ENCODE measurements around the gene CTBP1. TPM values are rescaled to one million over a fixed set of nuclear protein-coding genes. Genes with fewer than 3 reads are reported as not detected.

The CTBP1 gene
- total RNA-seq, 4 donors from 2014 or later: 145 to 255 (median 181) TPM

- no peaks in the 10 kb centered on the region for H3K27me3 ChIP-seq
- peak in 1 of 2 donors; percentile 71 for DNase-seq (ENCODE audit: low spot score in 2 of 2)
- peak overlapping the region; percentile 60 for H3K27ac ChIP-seq
- no peaks in the 10 kb centered on the region for H3K36me3 ChIP-seq
- TF ChIP-seq EP300 (IDR thresholded peaks at IDR 0.05) (no peak), POLR2A (IDR thresholded peaks at IDR 0.05) (no peak), CTCF (IDR thresholded peaks at IDR 0.05) (no peak), POLR2AphosphoS5 (IDR thresholded peaks at IDR 0.05) (no peak)
- WGBS: 56% methylated on average over 21 of the region's 28 CpGs
- peaks cover 40% of the 10 kb centered on the region for H3K4me1 ChIP-seq
- H3K4me3 ChIP-seq: peak overlapping the region; percentile 0
- H3K9me3 ChIP-seq: no peaks in the 10 kb centered on the region
These were observed 55.5 kb downstream of the CTBP1 start for GRCh38 chr4:1193206-1194009.

GRCh38 chr4:1192493-1193205, 56.3 kb downstream of the CTBP1 start:
- WGBS: 42% methylated on average over 10 of the region's 13 CpGs
- H3K4me3 ChIP-seq: peak overlapping the region; percentile 8

DNA sequence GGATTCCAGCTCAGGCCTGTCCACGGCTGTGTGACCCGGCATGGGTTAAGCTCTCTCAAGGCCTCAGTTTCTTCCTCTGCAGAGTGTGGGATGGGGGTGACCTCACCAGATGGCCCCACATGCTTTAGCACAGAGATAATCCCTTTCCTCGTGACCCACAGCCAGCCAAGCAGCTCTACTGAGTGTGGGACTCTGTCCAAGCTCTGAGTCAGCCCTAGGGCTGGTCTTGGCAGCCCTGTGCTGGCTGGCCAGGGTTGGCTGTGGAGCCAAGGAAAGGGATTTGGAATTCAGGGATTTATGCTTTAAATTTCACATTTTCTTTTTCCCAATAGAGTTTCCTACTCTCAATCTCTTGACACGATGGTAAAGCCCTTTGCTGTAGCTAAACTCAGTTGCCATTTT, 56.8 kb downstream of the CTBP1 start:
- Histone ChIP-seq H3K27me3 (no peaks in the 10 kb centered on the region), H3K27ac (peak overlapping the region; percentile 82), H3K4me1 (peaks cover 40% of the 10 kb centered on the region), H3K4me3 (peak overlapping the region; percentile 8), H3K9me3 (no peaks in the 10 kb centered on the region), H3K36me3 (no peaks in the 10 kb centered on the region)
- peak; percentile 91 to 92 for DNase-seq (ENCODE audit: low spot score in 2 of 2)
- 14% methylated on average over 3 of the region's 4 CpGs for WGBS
- TF ChIP-seq POLR2A (IDR thresholded peaks at IDR 0.05): no peak
- TF ChIP-seq POLR2AphosphoS5 (IDR thresholded peaks at IDR 0.05): peak in 1 of 3 donors; percentile 53
- no peak for TF ChIP-seq CTCF (IDR thresholded peaks at IDR 0.05)

More at GRCh38 chr4:1192493-1193205, 56.3 kb downstream of the CTBP1 start:
- Histone ChIP-seq H3K27me3 (no peaks in the 10 kb centered on the region), H3K4me1 (peaks cover 40% of the 10 kb centered on the region), H3K27ac (peak overlapping the region; percentile 82), H3K36me3 (no peaks in the 10 kb centered on the region), H3K9me3 (no peaks in the 10 kb centered on the region)
- peak; percentile 59 to 73 for DNase-seq (ENCODE audit: low spot score in 2 of 2)
- TF ChIP-seq EP300 (IDR thresholded peaks at IDR 0.05) (no peak), POLR2AphosphoS5 (IDR thresholded peaks at IDR 0.05) (no peak), POLR2A (IDR thresholded peaks at IDR 0.05) (no peak), CTCF (IDR thresholded peaks at IDR 0.05) (no peak)

- H3K9me3 ChIP-seq: no peaks in the 10 kb centered on the region
- peaks cover 40% of the 10 kb centered on the region for H3K4me1 ChIP-seq
- H3K27ac ChIP-seq: peak overlapping the region; percentile 82
- no peaks in the 10 kb centered on the region for H3K36me3 ChIP-seq
- WGBS: 65% methylated on average over 4 of the region's 5 CpGs
- TF ChIP-seq POLR2AphosphoS5 (IDR thresholded peaks at IDR 0.05): no peak
- H3K27me3 ChIP-seq: no peaks in the 10 kb centered on the region
- DNase-seq (ENCODE audit: low spot score in 2 of 2): peak; percentile 63 to 74
- H3K4me3 ChIP-seq: no peak overlapping the region
These were observed 57.3 kb downstream of the CTBP1 start for GRCh38 chr4:1191621-1192020.

DNA sequence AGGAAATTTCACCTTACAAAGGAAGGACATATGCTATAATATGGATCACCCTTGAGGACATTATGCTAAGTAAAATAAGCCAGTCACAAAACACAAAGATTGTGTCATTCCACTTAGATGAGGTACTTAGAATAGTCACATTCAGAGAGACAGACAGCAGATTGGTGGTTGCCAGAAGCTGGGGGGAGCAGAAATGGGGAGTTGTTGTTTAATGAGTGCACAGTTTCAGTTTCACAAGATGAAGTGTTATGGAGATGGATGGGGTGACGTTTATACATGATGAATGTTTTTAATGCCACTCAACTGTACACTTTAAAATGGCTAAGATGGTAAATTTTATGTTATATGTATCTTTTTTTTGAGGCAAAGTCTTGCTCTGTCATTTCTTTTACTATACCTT, 61.7 kb downstream of the CTBP1 start:
- Histone ChIP-seq H3K4me1 (peaks cover 13% of the 10 kb centered on the region), H3K9me3 (no peaks in the 10 kb centered on the region), H3K27me3 (no peaks in the 10 kb centered on the region), H3K4me3 (no peak overlapping the region), H3K36me3 (no peaks in the 10 kb centered on the region), H3K27ac (no peak overlapping the region)
- TF ChIP-seq CTCF (IDR thresholded peaks at IDR 0.05) (no peak), POLR2A (IDR thresholded peaks at IDR 0.05) (no peak), EP300 (IDR thresholded peaks at IDR 0.05) (no peak), POLR2AphosphoS5 (IDR thresholded peaks at IDR 0.05) (no peak)
- WGBS: 43% methylated on average over 1 of the region's 1 CpG
- DNase-seq (ENCODE audit: low spot score in 2 of 2): no peak
